ENCODE results near the gene PGAP3.

- TF ChIP-seq POLR2AphosphoS5 (IDR thresholded peaks at IDR 0.05; ENCODE audit: borderline replicate concordance, low read depth, low read length): no peak
- TF ChIP-seq EZH2 (IDR thresholded peaks at IDR 0.05): no peak
Measured at GRCh38 chr17:39705786-39706348, 18.0 kb upstream of the PGAP3 start.

Measured in SK-N-MC (cell line).